Panc1 (cell line): Measurements from ENCODE around the gene P2RY11.

Source experiments
- POLR2AphosphoS5 ChIP-seq: IDR thresholded peaks from 2 replicates; pipeline ENCODE4 v1.6.1; 2012; ENCODE audit warnings: mild to moderate bottlenecking, low read depth, low read length, moderate library complexity
- SIN3A ChIP-seq: IDR thresholded peaks from 2 replicates; pipeline ENCODE4 v1.6.1; 2012; ENCODE audit warnings: low read depth, mild to moderate bottlenecking, low read length, moderate library complexity, borderline replicate concordance; ENCODE audit not compliant: insufficient read depth
- TCF7L2 ChIP-seq: IDR thresholded peaks from 2 replicates; pipeline ENCODE4 v1.6.1; 2011; ENCODE audit warnings: mild to moderate bottlenecking, low read depth, low read length, inconsistent platforms
- TF ChIP-seq, protein P1 (sequence below): fragments of 450-650 bp; IDR thresholded peaks from 2 replicates; pipeline ENCODE4 v1.5.1; 2017; ENCODE audit warnings: mild to moderate bottlenecking
- TF ChIP-seq, protein P2 (sequence below), 2 experiments: IDR thresholded peaks; 2 replicates each; pipeline ENCODE4 v1.6.1; 2011 to 2012; ENCODE audit warnings: low read depth in 2 of 2, control low read depth in 1 of 2, low read length in 1 of 2, mild to moderate bottlenecking in 1 of 2, moderate library complexity in 1 of 2; ENCODE audit not compliant: insufficient read depth in 1 of 2

DNA sequence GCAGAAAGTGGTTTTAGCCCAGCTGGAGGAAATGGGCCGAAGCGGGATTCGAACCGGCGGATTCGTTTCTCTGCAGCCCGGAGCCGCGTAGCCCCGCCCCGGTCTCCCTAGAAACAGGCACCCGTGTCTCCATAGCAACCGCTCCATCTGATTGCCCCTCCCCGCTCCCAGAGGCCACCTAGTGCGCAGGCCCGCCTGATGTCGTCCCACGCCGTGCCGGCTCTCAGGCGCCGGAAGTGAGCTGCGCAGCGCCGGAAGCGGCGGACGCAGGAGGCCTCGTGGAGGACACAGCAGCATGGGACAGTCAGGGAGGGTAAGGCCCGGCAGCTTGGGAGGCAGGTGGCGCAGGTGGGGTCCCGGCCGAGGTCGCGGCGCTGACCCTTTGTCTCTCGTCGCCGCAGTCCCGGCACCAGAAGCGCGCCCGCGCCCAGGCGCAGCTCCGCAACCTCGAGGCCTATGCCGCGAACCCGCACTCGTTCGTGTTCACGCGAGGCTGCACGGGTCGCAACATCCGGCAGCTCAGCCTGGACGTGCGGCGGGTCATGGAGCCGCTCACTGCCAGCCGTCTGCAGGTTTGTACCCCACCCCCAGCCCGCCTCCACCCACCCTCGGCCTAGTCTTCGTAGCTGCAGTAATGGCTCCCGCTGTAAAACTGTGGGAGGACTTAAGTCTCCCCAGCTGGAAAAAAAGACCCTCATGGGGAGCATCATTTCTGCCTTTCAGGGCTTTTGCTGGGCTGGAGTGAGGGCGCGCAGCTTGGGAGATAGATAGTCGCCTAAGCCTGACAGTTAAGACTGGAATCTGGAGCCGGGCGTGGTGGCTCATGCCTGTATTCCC lies 5.2 kb upstream of the P2RY11 start, which contains the start of gene PPAN:
- TF ChIP-seq, protein P1, sequence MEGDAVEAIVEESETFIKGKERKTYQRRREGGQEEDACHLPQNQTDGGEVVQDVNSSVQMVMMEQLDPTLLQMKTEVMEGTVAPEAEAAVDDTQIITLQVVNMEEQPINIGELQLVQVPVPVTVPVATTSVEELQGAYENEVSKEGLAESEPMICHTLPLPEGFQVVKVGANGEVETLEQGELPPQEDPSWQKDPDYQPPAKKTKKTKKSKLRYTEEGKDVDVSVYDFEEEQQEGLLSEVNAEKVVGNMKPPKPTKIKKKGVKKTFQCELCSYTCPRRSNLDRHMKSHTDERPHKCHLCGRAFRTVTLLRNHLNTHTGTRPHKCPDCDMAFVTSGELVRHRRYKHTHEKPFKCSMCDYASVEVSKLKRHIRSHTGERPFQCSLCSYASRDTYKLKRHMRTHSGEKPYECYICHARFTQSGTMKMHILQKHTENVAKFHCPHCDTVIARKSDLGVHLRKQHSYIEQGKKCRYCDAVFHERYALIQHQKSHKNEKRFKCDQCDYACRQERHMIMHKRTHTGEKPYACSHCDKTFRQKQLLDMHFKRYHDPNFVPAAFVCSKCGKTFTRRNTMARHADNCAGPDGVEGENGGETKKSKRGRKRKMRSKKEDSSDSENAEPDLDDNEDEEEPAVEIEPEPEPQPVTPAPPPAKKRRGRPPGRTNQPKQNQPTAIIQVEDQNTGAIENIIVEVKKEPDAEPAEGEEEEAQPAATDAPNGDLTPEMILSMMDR = no peak
- no peak for TF ChIP-seq TCF7L2
- TF ChIP-seq, protein P2, sequence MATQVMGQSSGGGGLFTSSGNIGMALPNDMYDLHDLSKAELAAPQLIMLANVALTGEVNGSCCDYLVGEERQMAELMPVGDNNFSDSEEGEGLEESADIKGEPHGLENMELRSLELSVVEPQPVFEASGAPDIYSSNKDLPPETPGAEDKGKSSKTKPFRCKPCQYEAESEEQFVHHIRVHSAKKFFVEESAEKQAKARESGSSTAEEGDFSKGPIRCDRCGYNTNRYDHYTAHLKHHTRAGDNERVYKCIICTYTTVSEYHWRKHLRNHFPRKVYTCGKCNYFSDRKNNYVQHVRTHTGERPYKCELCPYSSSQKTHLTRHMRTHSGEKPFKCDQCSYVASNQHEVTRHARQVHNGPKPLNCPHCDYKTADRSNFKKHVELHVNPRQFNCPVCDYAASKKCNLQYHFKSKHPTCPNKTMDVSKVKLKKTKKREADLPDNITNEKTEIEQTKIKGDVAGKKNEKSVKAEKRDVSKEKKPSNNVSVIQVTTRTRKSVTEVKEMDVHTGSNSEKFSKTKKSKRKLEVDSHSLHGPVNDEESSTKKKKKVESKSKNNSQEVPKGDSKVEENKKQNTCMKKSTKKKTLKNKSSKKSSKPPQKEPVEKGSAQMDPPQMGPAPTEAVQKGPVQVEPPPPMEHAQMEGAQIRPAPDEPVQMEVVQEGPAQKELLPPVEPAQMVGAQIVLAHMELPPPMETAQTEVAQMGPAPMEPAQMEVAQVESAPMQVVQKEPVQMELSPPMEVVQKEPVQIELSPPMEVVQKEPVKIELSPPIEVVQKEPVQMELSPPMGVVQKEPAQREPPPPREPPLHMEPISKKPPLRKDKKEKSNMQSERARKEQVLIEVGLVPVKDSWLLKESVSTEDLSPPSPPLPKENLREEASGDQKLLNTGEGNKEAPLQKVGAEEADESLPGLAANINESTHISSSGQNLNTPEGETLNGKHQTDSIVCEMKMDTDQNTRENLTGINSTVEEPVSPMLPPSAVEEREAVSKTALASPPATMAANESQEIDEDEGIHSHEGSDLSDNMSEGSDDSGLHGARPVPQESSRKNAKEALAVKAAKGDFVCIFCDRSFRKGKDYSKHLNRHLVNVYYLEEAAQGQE (IDR thresholded peaks at IDR 0.05; ENCODE audit: insufficient read depth in 1 of 2, low read depth in 2 of 2, low read length in 1 of 2) = no peak
- peak; percentile 90 for TF ChIP-seq POLR2AphosphoS5
- TF ChIP-seq SIN3A = peak; percentile 61; the same call in 1 of the 2 replicates
